Inferior parietal cortex (tissue), 1 donor: Measurements from ENCODE around the gene ATP5MK.
"Not testable (repeated sequence)": the region's sequence is repeated elsewhere in the genome, so short reads cannot be mapped to it uniquely, and the experiment has no call there.

Experiments
- DNase-seq: peaks from one replicate; pipeline ENCODE4 v3.0.0-alpha.2; 2016; ENCODE audit errors: extremely low spot score

The ATP5MK gene, protein sequence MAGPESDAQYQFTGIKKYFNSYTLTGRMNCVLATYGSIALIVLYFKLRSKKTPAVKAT

DNA sequence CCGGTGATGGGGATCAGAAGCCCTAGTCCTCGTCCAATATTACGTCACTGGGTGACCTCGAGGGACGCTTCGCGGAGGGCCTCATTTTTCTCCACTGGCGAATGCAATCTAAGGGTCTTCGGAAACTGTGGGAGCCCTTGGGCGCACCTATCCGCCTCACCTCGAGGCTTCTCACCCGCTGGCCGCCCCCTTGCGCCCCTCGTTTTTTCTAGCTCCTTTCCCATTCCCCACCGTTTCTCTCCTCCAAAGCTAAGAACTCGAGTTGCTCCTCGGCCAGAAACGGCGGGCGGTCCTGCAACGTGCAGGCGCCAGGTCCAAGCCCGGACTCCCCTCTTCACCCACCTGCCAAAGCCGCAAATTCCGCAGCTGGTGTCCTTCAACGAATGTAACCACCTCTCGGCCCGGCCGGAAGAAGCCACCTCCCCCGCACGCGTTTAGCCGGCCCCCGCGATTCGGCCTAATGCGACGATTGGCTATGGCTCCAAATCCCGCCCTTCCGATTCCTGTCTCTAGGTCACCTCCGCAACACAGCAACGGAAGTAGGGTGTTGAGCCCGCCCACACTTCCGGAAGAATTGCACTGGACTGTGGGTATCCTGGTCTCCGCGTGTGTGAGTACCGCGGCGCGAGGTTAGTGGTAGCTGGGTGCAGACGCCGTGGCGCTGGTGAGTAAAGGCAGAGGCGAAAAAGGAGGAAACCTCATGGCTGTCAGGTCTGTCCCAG, at the start of gene ATP5MK, which contains the start of gene PDCD11:
ATP5MK (minus strand) TSS at position 409 of the 722 bp plus-strand sequence. CDS start 4,018 bp downstream, outside the sequence.
PDCD11 (plus strand) TSS at position 560 of the 722 bp plus-strand sequence. CDS start 1,801 bp downstream, outside the sequence.
- DNase-seq, result peak; percentile 99

- no peak for DNase-seq
Measured at GRCh38 chr10:103445366-103445765, 49.1 kb upstream of the ATP5MK start.

- no peak for DNase-seq
Measured at GRCh38 chr10:103444478-103444877, 48.2 kb upstream of the ATP5MK start.

- DNase-seq, result no peak
Measured at GRCh38 chr10:103443475-103444185, 47.4 kb upstream of the ATP5MK start.

- DNase-seq, result no peak
Measured at GRCh38 chr10:103442031-103442461, 45.8 kb upstream of the ATP5MK start.

DNA sequence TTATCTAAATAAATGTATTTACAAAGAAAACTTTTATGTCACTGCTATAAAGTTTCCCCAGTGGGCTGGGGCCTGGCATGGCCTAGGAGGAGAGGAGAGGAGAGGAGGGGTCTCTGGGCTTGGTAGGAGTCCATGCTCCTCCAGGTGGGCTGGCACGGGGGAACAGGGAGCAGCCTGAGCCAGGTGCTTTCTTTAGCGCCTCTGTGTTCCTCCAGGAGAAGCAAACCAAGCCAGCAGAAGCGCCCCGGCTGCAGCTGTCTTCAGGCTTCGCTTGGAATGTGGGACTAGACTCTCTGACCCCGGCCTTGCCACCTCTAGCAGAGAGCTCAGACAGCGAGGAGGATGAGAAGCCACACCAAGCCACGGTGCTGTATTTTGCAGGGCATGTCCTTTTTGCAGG, 45.3 kb upstream of the ATP5MK start:
- no peak for DNase-seq

DNA sequence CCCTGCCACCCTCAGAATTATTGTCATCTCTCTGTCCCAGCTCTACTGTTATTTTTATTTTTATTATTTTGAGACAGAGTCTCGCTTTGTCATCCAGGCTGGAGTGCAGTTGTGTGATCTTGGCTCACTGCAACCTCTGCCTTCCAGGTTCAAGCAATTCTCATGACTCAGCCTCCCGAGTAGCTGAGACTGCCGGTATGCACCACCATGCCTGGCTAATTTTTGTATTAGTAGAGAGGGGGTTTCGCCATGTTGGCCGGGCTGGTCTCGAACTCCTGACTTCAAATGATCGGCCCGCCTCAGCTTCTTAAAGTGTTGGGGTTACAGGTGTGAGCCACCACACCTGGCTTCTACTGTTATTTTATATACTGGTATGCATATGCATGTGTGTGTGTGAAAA, 44.9 kb upstream of the ATP5MK start:
- no peak for DNase-seq

DNA sequence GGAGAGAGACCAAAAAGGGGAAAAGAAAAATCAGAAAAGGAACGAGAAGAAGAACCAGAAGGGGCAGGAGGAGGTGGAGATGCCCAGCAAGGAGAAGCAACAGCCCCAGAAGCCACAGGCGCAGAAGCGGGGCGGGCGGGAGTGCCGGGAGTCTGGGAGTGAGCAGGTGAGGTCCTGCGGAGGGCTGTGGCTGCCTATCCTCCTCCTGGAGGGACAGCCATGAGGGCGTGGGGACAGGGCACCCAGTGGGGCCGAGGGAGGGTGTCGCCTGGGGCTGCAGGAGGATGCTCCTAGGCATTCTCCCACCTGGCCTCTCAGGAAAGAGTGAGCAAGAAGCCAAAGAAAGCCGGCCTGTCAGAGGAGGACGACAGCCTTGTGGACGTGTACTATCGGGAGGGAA, 44.1 kb upstream of the ATP5MK start:
- DNase-seq, result no peak

GRCh38 chr10:103439776-103440175, 43.5 kb upstream of the ATP5MK start:
- no peak for DNase-seq

DNA sequence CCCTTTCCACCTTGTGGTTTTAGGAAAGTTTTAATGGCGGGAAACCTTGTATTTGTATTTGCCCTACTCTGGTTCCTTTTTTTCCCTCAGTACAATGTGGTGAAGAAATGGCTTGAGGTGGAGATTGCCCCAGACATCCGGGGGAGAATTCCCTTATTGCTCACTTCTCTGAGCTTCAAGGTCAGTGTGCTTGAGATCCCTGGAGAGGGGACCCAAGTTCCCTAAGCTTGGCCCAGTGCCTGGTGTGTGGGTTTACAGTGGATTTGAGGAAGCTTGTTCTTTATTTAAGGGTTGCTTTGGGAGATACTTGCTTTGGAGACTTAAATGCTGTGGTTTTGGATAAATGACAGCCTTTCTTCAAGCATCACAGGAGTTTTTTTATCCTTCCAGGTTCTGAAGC, 37.6 kb upstream of the ATP5MK start:
- no peak for DNase-seq

DNA sequence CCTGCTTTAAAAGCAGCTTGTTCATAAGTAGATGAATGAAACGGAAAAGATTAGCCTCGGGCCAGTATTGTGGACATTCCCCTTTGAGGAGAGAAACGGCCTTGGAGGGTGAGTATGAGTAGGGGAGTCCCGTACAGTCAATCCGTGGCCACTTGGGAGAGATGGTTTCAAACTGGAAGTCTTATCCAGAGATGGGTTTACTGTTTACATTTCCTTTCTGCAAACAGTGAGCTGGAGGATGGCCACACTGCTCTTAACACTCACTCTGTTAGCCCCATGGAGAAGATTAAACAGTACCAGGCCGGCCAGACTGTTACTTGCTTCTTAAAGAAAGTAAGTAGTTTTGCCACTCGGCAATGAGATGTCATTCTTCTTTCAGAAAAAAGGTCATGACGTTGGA, 35.6 kb upstream of the ATP5MK start:
- DNase-seq, result no peak

- no peak for DNase-seq
Measured at GRCh38 chr10:103429647-103430046, 33.4 kb upstream of the ATP5MK start.

GRCh38 chr10:103428989-103429643, 32.8 kb upstream of the ATP5MK start:
- no peak for DNase-seq

DNA sequence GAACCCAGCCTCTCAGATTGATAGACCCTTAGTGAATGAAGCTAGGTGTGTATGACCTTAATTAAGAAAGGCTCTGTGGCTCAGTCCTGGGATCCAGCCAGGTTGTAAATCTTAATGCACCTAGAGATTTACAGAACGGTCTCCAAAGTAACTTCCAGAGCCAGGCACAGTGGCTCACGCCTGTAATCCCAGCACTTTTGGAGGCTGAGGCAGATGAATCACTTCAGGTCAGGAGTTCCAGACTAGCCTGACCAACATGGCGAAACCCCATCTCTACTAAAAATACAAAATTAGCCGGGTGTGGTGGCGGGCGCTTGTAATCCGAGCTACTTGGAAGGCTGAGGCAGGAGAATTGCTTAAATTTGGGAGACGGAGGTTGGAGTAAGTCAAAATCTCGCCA, 31.6 kb upstream of the ATP5MK start:
- no peak for DNase-seq

DNA sequence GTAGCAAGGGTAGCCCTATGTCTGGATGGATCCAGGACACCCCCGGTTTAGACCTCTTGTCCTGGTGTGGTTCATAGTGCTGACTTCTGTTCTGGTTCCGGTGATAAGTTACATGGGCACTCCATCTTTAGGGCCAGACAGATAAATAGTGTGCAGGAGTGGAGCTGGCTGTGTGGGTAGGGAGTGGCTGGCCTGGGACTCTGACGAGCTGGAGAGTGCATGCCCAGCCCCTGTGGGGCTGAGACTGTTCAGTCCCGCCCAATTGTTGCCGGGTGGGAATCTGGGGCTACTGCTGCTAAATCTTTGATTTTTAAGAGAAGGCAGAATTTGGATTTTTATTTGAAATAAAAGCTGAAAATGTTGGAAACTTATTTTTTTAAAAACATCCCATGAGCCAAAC, 27.5 kb upstream of the ATP5MK start:
- no peak for DNase-seq

DNA sequence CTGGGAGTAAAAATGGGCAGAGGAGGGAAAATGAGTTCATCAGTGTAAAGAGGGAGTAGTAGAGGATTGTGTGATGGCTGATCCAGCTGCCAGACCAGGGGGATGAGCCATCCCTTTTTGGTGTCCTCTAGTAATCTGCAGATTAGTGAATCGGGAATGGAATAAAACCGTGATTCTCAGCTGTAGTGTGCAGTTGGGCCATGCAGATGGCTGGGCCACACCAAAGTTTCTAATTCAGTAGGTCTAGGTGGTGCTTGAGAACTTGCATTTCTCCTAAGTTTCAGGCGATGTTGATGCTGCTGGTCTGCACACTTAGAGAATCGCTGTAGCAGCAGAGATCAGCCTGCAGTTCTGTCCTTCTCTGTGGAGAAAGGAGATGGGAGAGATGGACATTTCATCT, 22.8 kb upstream of the ATP5MK start:
- no peak for DNase-seq

DNA sequence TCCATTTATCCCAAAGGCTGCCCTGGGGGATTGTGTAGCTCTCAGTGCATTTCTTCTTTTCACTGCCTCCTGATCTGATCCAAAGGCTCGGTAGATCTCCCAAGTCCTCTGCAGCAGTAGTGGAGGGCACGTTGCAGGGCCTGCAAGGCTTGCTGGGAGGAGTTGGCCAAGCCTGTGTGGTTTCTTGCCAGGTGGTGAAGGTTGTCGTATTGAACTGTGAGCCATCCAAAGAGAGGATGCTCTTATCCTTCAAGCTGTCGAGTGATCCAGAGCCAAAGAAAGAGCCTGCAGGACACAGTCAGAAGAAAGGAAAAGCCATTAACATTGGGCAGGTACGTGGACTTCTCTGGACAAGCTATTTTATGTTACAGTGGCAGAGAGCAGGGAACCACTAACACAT, 21.3 kb upstream of the ATP5MK start:
- no peak for DNase-seq

DNA sequence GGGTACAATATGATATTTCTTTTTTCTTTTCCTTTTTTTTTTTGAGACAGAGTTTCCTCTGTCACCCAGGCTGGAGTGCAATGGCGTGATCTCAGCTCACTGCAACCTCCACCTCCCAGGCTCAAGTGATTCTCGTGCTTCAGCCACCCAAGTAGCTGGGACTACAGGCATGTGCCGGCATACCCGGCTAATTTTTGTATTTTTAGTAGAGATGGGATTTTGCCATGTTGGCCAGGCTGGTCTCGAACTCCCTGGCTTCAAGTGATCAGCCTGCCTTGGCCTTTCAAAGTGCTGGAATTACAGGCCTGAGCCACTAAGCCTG, 20.8 kb upstream of the ATP5MK start:
- not testable (repeated sequence) for DNase-seq

GRCh38 chr10:103416436-103417147, 20.3 kb upstream of the ATP5MK start:
- DNase-seq, result peak; percentile 72

DNA sequence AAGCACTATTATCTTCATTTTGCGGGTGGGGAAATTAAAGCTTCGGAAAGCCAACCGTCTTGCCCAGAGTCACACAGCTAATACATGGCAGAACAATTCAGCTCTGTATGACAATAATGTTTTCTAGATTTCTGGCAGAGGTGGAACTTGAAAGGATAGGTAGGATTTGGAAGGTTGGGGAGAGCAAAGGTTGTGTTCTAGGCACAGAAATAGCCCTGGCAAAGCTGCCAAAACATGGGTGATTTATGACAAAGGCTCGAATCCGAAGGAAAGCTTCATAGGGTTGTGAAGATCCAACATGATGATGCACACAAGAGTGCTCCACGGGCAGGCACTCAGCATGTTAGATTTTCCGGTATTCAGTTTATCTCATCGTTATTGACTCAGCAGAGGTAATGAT, 19.3 kb upstream of the ATP5MK start:
- DNase-seq, result no peak

GRCh38 chr10:103413564-103413963, 17.3 kb upstream of the ATP5MK start:
- no peak for DNase-seq

GRCh38 chr10:103397191-103397825, 1.0 kb upstream of the ATP5MK start:
- no peak for DNase-seq
